AG04450 (cell line): ENCODE results near the gene CDC42BPB. TPM values are rescaled to one million over a fixed set of nuclear protein-coding genes. Genes with fewer than 3 reads are reported as not detected.

Experiments used
- CTCF ChIA-PET: fragments of 300-600, 350-600 bp; formaldehyde crosslinking; extraction: SDS; loops from one replicate; lab custom pipeline; 2022; ENCODE audit warnings: antibody characterized with exemption, inconsistent platforms; lab: Charles Lee
- POLR2A ChIA-PET: fragments of 350-600 bp; formaldehyde crosslinking; extraction: SDS; loops from one replicate; lab custom pipeline; 2021; ENCODE audit warnings: antibody characterized with exemption, inconsistent platforms; lab: Yijun Ruan, JAX
- DNase-seq: peaks from one replicate; pipeline ENCODE4 v3.0.0-alpha.2; 2011; ENCODE audit warnings: low read depth, low spot score
- H3K27ac ChIP-seq: one replicate; pipeline ENCODE4 v1.5.1; 2012; ENCODE audit warnings: low read depth, low read length, control low read depth
- H3K27me3 ChIP-seq: one replicate; pipeline ENCODE4 v1.6.0; 2012; ENCODE audit warnings: low read length; ENCODE audit not compliant: control insufficient read depth, insufficient read depth
- H3K4me3 ChIP-seq: 2 replicates; pipeline ENCODE4 v1.5.1; 2011; ENCODE audit warnings: mild to moderate bottlenecking, low read depth, low read length, control low read depth
- H3K9me3 ChIP-seq: 2 replicates; pipeline ENCODE4 v1.5.1; 2012; ENCODE audit warnings: low read length; ENCODE audit not compliant: control insufficient read depth, insufficient read depth
- polyA plus RNA-seq: library from polyadenylated mRNA; depleted of rRNA; stranded (reverse); fragments of >200 nt; gene quantifications from 2 replicates; pipeline ENCODE4 v1.2.3, GENCODE V29; 2011
- TF ChIP-seq, protein P1 (sequence below): IDR thresholded peaks from 2 replicates; pipeline ENCODE4 v1.5.1; 2011; ENCODE audit warnings: low read depth, low read length, control low read depth, inconsistent platforms

Gene CDC42BPB
- polyA plus RNA-seq, 1 experiment: 57.0 TPM

DNA sequence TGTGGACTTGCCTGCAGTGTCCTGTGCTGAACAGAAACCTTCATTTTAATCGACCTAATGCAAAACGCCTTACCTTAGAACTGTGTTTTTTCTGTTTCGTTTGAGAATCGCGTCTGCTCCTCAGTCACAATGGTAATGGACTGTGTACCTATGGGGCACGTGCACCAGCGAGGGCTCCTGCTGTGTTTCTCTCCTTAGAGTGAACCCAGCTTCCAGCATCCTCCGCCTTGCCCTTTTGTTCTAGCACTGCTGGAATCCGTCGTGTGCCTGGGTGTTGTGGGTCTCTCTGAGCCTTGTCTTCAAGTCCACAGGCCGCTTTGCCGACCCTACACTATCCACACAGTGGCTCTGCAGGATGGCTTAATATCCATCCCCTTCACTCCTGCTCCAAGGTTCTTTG lies 131.2 kb downstream of the CDC42BPB start:
- H3K27ac ChIP-seq: no peak overlapping the region
- POLR2A ChIA-PET: no interaction called here
- peaks cover 70% of the 10 kb centered on the region for H3K27me3 ChIP-seq
- peaks cover 14% of the 10 kb centered on the region; the same call in 1 of the 2 replicates for H3K9me3 ChIP-seq
- TF ChIP-seq, protein P1, sequence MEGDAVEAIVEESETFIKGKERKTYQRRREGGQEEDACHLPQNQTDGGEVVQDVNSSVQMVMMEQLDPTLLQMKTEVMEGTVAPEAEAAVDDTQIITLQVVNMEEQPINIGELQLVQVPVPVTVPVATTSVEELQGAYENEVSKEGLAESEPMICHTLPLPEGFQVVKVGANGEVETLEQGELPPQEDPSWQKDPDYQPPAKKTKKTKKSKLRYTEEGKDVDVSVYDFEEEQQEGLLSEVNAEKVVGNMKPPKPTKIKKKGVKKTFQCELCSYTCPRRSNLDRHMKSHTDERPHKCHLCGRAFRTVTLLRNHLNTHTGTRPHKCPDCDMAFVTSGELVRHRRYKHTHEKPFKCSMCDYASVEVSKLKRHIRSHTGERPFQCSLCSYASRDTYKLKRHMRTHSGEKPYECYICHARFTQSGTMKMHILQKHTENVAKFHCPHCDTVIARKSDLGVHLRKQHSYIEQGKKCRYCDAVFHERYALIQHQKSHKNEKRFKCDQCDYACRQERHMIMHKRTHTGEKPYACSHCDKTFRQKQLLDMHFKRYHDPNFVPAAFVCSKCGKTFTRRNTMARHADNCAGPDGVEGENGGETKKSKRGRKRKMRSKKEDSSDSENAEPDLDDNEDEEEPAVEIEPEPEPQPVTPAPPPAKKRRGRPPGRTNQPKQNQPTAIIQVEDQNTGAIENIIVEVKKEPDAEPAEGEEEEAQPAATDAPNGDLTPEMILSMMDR: no peak
- CTCF ChIA-PET: no interaction called here
- H3K4me3 ChIP-seq: no peak overlapping the region
- no peak for DNase-seq

DNA sequence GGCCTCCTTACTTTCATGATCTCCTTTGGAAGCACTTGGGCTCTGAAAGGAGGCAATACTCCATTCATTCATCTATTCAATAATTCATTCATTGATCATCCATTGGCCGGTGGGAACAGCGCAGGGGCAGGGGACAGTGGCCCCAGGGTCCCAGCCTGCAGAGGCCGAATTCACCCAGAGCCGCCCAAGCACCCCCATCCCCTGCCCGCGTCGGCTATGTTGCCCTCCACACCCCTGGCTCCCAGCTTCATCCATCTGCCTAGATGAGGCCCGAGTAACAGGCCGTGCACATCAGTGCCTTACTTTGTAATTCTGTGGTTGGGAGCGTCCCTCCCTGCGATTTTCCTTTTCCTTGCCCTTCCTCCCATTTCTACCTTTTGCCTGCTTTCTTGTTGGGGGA lies 131.7 kb downstream of the CDC42BPB start:
- Histone ChIP-seq H3K9me3 (peaks cover 14% of the 10 kb centered on the region; the same call in 1 of the 2 replicates), H3K27ac (no peak overlapping the region), H3K27me3 (peaks cover 68% of the 10 kb centered on the region), H3K4me3 (no peak overlapping the region)
- no peak for DNase-seq
- ChIA-PET POLR2A (no interaction called here), CTCF (interaction anchor here (2.1 kb wide), 1 partner anchor 151 kb away, joined by 5 read pairs; no protein-coding TSS in a partner anchor)
- TF ChIP-seq, protein P1: no peak

DNA sequence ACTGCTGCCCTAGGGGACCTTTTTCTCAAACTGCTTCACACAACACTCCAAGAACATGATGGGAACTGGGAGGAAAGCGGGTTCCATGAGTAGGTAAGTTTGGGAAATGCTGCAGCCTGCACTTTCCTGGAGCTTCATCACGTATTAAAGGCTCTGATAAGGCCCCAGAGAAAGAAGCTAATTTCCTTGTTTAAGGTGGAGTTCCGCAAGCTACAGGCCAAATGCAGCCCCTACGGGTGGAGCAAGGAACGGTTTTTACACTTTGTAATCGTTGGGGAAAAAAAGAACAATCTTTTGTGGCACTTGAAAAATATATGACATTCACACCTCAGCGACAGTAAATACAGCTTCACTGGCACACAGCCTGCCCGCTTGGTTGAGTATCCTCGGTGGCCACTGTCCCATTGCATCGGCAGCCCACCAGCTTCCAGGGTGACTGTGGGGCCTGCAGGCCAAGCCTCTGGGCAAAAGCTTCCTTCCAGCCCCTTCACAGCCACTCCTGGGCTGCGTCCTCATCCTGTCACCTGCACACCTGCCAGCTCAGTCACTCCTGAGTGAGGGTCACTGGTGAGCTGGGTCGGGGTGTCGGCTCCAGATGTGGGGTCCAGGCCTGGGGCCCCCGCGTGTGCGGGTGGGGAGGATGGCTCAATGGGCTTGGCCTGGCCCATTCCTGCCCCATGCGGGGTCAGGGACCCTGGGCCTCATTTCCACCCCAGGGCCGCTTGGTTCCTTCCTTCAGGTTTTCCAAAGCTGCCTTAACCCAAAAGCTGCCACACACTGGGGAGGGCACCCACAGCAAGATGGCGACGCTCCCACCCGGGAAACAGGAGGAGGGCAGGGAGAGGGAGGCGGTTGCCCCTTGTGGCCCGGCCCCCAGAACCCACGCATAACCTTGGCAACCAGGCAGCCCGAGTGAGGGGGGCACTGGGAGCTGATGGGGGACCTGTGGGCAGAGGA lies 132.4 kb downstream of the CDC42BPB start:
- ChIA-PET POLR2A (no interaction called here), CTCF (interaction anchor here (1.0 to 2.2 kb wide), 3 partner anchors 10 to 231 kb away, joined by 3 to 13 read pairs (median 5); no protein-coding TSS in a partner anchor)
- Histone ChIP-seq H3K4me3 (no peak overlapping the region), H3K27me3 (peaks cover 69% of the 10 kb centered on the region), H3K9me3 (peaks cover 14% of the 10 kb centered on the region; the same call in 1 of the 2 replicates), H3K27ac (no peak overlapping the region)
- no peak for DNase-seq
- TF ChIP-seq, protein P1: peak; percentile 38

DNA sequence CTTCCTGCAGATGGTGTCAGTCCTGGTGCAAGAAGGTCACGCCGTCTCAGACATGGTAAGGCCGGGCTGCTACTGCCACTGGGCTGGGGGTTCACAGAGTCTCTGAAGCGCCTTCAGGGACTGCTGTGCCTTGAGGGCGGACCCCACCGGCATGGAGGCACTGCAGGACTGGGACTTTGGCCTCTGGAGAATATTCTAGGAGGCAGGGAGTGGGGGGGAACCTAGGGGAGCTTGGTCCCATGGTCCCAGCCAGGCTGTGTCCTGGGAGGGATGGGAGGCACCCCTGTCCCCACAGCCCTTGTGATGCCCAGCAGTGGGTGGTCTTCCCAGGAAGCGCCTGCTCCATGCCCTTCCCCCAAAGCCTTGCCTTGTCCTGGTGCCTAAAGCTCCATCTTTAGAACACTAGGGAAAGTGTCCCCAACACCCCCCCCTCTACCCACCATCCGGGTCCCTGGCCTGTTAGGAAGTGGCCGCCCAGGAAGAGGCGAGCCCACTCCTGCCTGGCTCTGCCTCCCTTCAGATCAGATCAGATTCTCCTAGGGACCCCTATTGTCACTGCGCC lies 133.3 kb downstream of the CDC42BPB start:
- no peak overlapping the region for H3K4me3 ChIP-seq
- TF ChIP-seq, protein P1: no peak
- DNase-seq: no peak
- no peak overlapping the region for H3K27ac ChIP-seq
- H3K9me3 ChIP-seq: peaks cover 11% of the 10 kb centered on the region; the same call in 1 of the 2 replicates
- H3K27me3 ChIP-seq: peaks cover 61% of the 10 kb centered on the region
- POLR2A ChIA-PET: no interaction called here
- CTCF ChIA-PET: interaction anchor here (1.0 to 2.2 kb wide), 3 partner anchors 10 to 230 kb away, joined by 3 to 13 read pairs (median 5); no protein-coding TSS in a partner anchor
